CD4-positive, alpha-beta T cell treated with Interleukin-1 beta for 1 hour (primary cell): Measurements from ENCODE around the gene PIK3R5.
A peak's percentile ranks its signal among the peaks of the same experiment; 100 is the strongest.
"Not testable (repeated sequence)": the region's sequence is repeated elsewhere in the genome, so short reads cannot be mapped to it uniquely, and the experiment has no call there.

Experiments
- DNase-seq, 2 donors: peaks; one replicate each; pipeline ENCODE4 v3.0.0-alpha.2; 2020 to 2022

Gene PIK3R5

DNA sequence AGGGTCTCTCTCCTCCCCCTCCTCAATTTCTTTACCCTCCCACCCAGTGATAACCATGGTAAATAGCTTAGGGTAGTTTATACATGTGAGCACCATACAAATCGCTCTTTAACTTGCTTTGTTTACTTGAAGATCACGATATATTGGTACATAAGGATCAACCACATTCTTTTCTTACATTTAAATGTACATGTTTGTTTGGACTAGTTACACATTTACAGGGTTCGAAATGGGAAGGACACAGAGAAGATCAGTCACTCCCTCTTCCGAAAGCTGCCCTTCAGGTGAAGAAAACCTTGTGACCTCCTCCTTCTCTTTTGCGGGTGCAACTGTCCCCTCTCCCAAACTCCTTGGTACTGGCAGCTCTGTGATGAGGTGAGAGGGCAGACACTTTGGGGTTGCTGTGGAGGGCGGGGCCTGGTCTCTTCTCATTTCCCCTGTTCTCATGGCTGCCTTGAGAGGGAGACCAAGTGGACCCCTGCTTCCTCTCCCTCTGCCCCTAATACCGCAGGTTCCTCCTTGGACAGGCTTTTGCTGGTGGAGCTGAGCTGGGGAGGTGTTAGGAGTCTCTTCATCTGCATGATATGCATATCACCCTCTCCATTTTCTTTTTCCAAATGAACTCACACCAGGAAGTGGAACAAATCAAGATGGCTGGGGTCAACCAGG is 93.3 kb downstream of the PIK3R5 start:
- no peak for DNase-seq

DNA sequence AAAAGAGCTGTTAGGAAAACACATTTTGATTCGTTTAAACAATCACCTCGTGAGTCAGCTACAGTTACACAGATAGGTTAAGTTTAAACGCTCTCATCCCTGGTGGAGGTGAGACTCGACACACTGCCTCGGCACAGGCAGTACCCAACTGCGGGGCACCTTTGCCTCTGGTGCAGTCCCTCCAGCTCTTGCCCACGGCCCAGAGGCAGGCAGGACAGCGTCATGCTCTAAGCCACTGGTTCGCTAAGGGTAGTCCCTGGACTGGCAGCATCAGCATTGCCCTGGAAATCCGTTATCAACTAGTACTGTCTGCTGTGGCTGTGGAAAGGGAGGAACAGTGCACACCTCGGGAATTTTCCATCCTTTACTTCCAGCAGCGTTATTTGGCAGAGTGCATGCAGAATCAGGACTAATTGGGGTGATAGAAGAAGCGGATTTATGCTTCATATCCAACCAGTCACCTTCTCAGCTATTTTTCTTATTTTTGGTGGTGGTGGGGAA is 94.4 kb downstream of the PIK3R5 start:
- DNase-seq: no peak

DNA sequence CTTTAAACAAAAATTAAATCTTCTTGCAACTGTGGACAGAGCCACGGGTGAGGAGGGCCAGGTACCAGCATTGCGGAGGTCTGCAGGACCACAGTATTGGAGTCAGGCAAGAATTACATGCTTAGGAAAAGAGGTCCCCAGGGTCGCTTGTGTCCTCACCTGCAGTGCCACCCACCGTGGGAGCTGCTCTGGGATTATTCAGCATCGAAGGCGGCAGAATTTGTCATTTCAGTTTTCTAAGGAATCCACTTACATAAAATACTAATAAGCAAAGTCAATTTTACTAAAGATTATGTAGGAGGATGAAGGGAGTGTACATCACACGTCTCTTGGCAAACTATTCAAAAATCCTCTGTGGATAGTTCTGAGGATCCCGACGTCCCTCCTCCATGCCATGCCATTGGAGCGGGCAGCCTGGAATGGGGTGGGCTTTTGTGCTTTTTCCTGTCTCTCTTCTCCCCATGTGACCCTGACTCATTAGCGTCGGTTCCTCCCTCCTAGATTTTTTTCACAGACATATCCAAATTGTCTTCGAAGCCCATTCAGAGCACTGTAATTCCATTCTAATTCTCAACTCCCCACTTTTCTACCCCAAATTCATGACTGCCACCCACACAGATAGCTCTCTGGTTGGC is 95.0 kb downstream of the PIK3R5 start:
- no peak for DNase-seq

DNA sequence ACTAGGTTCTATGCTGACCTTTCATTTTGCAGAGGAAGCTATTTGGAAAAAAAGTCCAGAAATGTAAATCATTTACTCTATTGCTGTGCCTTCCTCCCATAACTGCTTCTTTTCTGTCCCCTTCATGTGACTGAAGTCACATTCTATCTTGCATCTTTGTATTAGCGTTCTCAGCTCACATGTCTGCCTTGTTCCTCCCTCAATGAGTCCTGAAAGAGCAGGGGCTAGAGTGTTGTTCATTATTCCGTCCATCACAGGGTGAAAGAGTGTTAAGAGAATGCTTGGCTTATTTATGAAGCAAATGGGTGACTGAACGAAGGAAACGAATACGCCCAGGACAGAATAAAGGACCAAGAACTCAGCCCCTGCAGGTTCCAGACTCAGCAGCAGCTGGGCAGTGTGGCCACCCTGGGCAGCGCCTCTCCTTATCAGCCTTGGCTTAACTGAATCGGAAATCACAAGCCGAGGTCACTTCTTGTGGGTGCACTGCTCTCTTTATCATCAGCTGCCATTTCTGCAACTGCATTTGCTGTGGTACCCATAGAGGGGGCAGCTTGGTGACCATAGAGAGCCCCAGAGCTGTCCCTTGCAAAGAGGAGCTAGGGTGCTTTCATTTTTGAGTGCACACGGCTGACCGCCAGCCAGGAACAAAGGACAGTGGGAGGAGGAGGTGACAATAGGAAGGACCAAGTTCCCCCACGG is 96.2 kb downstream of the PIK3R5 start:
- DNase-seq: no peak

DNA sequence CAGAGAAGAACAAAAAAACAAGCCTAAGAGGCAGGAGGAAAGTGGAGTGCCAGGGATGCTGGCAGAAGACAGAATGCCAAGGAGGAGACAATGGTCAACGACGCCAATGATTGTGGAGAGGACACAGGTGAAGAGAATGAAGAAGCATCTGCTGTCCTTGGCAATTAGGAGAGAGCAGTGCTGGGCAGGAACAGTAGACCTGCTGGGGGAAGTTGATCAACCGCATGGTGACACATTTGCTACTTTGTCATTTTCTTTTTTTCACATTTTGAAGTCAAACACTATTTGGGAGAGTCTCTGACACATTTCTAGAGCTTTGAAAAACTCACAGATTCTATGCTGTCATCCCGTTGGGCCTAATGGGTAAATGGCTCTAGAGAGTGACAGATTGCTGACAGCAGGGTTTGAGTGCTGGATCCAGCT is 97.0 kb downstream of the PIK3R5 start:
- no peak for DNase-seq

DNA sequence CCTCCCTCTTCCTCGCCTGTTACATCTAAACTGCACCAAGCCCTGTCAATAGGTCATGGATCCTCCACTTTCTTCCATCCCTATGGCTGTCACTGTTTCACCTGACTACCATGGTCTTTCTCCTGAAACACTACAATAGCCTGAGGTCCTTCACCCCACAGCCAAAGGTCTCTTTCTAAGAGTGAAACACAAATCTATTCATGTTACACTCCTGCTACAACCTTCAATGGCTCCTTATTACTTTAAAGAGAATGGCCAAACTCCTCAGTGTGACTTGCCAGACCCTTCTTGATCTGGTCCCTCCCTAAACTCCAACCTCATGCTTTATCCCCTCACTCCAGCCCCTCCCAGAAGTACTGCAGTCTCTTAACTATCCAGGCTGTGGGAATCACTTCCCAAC is 97.4 kb downstream of the PIK3R5 start:
- DNase-seq: no peak

DNA sequence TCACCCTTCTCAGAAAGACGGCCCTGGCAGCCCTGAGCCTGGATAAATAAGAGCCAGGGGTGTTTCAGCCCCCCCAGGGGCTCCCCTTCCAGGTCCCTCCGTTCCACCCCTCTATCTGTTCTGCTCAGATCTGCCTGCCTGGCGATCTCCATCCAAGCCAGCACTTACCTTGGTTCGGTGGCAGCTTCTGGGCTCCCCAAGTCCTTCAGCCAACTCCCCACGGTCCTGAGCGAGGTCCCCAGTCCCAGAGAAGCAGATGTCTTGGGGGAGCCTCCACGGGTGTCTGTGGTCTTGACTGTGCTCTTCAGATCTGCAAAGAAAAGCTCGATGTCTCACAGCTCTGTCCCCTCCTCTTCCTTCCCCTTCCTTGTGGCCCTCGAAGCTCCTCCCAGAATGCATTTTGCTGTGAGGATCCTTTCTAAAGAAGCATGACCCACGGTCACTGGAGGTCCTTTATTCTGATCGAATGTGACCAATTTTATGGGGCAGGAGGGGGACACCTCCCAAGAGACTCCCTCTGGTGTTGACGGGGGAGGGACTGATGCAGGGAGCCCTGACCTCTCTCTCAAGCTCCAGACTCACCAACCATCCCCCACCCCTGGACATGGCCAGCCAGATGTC is 98.0 kb downstream of the PIK3R5 start, which contains the start of gene PIK3R6:
Gene PIK3R6, minus strand, starts transcription at position 314 of the 621 bp plus-strand sequence. CDS start 17,880 bp downstream, outside the sequence.
- peak in 1 of 2 donors; percentile 22 for DNase-seq

DNA sequence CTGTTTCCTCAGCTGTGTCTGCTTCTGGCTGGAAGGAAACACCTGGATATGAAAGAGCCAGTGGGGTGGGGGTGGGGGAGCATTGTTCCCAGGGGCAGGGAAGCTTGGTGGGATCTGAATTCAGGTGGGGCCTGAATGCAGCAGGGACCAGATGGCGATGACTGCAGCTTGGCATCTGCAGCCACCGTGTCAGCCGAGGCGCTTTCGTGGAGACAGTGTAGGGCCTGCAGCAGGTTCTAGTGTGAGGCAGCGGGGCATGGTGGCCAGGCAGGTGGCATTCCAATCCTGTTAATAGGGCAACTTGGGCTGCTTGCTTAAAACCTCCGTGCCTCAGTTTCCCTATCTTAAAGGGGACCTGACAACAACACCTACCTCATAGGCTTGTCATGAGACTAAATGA is 99.7 kb downstream of the PIK3R5 start:
- DNase-seq: no peak

DNA sequence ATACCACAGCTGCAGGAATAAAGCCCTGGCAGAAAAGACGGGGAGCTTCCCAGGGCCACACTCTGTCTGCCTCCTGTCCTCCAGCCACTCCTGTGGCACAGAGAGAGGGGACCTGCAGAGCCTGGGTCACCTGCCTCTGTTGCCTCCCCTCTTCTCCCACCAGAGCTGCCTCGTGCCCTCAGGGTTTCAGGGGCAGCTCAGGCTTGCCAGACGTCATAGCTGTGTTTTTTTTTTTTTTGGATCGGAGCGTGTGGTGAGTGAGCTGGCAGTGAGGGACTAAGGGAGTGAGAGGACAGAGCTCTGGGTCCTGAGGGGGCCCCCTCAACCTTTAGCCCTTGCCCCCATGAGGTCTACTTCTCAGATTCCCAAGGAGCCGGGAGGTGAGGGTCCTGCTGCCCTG is 100.1 kb downstream of the PIK3R5 start:
- DNase-seq: no peak

DNA sequence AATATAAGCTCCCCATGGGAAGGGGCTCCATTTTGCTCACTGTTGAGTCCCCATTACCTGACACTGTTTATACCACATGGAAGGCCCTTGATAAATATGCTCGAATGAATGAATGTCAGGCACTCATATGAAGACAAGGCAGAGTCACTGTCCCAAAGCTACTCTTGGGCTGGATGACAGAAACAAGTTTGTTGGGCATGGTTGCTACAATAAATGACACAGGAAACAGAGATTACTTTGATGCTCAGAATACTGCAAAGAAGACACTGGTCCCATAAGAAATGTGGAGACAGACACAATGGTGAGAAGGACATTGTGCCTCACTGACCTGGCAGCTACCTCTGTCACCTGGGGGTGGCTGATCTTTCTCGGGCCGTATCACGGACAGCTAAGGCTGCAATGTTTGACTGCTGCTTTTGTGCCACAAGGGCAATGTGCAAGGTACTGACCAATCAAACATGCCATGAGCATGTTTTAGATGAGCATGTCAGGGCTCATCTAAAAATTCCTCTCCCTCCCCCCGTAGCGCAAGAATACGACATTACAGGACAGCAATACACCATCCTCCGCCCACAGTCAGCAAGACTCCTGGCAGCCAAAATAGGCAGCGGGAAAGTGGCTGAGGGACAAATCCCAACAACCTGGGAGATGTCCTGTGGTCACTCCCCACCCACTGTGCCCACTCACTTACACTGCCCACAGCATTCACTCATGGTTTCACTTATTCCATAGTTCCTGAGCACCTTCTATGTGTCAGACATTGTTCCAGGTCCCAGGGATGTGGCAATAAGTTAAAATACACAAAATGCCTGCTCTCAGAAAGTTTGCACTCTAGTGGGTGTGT is 103.1 kb downstream of the PIK3R5 start:
- no peak for DNase-seq

DNA sequence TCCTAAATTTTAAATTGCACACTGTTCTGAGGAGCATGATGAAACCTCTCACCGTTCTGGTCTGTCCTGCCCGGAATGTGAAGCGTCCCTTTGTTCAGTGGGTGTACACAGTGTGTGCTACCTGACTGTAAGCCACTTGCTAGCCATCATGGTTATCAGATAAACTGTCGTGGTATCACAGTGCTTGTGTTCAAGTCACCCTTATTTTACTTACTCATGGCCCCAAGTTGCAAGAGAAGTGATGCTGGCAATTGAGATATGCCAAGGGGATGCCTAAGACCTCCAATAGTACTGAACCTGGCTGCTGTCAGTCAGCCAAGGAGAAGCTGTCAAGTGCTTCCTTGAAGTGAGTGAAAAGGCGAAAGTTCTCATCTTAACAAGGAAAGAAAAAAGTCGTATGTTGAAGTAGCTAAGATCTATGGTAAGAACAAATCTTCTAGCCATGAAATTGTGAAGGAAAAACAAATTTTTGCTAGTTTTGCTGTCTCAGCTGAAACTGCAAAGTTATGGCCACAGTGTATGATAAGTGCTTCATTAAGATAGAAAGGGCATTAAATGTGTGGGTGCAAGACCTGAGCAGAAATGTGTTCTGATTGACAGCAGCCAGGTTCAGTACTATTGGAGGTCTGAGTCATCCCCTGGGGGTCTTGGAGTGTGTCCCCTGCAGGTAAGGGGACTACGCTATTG is 103.9 kb downstream of the PIK3R5 start:
- no peak for DNase-seq

DNA sequence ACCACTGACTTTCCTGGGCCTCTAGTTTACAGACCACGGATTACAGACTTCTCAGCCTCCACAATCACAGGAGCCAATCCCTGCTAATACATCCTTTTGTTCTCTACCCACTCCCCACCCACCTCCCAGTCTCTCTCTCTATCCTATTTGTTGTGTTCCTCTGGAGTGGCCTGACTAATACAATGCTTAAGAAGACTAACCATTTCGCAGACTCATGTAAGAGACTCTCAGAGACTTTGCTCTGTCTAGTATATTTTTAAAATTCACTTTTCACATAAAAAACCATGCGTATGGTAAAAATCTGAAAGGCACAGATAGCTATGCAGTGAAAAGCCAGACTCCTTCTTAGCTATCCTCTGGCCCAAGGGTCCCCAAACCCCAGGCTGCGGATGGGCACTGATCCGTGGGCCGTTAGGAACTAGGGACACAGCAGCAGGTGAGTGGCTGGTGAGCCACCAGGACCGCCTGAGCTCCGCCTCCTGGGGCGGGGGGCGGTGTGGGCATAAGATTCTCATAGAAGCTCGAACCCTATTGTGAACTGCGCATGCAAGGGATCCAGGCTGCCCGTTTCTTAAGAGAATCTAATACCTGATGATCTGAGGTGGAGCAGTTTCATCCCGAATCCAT is 105.6 kb downstream of the PIK3R5 start:
- DNase-seq: no peak

DNA sequence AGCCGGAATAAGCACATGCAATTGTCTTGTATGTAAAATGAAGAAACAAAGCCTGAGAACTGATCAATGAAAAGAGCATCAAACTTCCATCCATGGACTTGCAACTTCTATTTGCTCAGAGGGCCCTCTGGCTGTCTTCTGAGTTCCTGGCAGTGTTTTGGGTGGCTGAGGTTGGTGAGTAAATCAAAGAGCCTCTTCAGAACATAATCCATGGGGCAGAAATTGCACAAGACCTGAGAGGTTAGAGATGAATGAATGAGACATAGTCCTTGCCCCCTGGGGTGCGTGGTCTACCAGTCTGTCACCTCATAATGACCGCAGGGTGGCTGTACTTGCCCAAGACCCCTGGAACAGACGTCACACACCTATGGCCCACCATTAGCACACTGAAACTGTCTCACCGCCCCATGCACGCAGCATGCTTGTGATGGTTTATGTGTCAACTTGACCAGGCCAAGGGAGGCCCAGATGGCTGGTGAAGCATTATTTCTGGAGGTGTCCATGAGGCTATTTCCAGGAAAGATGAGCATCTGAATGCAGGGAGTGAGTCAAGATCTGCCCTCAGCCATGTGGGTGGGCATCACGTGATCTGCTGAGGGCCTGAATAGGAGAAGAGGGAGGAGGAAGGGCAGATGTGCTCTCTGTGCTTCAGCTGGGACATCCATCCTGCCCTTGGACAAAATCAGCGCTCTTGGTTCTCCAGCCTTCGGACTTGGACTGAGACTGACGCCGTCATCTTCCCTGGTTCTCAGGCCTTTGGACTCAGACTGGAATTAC is 106.3 kb downstream of the PIK3R5 start:
- no peak for DNase-seq

DNA sequence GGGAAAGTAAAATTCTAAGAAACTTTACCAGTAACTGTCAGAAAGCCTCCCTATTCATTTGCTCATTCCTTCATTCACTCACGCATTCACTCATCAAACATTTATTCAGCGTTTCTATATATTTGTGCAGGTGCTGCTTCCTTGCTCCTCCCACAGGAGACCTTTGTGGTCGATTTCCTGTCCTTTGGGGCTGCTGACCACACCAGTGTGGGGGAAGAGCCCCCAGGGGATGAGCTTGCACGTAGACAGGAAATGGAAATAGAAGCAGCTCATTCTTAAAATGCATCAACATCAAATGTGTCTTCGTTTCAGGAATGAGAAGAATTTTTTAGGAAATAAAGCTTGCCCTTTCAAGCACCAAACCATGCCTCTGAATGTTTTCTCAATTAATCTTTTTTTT is 107.6 kb downstream of the PIK3R5 start:
- peak in 1 of 2 donors; percentile 25 for DNase-seq

DNA sequence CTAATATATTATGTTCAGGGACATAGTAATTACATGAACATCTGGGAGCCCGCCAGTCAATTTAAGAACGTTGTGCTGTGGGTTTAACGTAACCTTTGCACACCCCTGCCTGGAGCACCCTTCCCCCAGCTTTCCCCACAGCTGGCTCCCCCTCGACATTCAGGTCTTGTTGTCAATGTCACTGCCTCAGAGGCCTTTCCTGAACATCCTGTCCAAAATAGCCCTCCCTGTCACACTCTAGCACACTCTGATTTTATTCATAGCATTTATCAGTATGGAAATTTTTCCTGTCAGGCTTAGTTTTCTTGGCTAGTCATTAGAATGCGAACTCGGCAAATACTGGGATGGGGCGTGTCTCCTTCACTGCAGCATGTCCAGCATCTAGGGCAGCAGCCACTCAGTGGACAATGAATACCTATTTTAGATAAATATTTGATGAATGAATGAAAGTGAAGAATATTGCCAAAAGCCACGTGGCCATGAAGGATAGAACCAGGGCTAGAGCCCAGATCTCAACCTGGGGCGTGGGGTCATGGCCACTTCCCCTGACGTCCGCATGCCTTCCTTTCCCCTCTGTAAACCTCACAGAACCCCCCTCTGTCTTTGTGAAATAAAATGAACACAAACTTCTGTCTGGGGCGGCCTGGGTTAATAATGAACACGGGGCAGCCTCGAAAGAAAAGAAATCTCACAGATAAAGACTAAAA is 108.5 kb downstream of the PIK3R5 start:
- no peak for DNase-seq

DNA sequence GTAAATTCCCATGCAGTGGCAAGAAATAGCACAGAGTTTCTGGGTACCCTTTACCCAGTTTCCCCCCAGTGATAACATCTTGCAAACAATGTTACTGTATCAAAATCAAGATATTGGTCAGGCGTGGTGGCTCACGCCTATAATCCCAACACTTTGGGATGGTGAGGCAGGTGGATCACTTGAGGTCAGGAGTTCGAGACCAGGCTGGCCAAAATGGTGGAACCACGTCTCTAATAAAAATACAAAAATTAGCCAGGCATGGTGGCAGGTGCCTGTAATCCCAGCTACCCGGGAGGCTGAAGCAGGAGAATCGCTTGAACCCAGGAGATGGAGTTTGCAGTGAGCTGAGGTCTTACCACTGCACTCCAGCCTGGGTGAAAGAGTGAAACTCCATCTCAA is 109.3 kb downstream of the PIK3R5 start:
- not testable (repeated sequence) for DNase-seq

DNA sequence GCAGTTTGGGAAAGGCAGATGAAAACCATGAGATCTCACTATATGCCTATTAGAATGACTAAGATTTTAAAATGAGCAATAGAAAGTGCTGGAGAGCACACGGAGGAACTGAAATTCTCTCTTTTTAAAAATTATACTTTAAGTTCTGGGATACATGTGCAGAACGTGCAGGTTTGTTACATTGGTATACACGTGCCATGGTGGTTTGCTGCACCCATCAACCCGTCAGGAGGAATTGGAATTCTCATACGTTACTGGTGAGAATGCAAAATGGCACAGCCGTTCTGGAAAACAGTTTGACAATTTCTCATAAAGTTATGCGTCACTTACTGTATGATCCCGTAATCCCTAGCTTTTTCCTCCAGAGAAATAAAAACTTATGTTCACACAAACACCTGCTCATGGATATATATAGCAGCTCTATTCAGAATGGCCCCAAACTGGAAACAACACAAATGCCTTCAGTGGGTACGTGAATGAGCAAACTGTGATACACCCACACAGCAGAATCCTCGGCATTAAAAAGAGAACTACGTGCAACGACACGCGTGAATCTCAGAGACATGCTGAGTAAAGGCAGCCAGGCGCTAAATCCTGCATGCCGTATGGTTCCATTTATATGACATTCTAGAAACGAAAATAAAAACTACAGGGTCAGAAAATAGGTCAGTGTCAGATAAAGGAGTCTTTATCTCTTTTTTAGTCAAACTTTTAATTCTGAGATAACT is 109.9 kb downstream of the PIK3R5 start:
- no peak for DNase-seq

DNA sequence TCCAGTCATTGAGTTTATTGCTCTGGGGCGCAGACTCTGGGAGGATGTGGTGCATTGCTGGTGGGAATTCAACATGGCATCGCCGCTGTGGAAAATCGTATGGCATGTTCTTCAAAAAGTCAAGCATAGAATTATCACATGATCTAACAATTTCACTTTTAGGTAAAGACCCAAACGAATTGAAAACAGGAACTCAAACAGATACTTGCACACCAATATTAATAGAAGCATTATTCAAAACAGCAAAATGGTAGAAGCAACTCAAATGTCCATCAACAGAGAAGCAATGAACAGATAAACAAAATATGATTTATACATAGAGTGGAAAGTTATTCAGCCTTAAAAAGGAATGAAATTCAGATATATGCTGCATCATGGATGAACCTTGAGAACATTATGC is 113.9 kb downstream of the PIK3R5 start:
- no peak for DNase-seq
